ENCODE results near the gene CENPX. TPM values are rescaled to one million over a fixed set of nuclear protein-coding genes. Genes with fewer than 3 reads are reported as not detected.
"Not testable (repeated sequence)": the region's sequence is repeated elsewhere in the genome, so short reads cannot be mapped to it uniquely, and the experiment has no call there.

The CENPX gene
- total RNA-seq, 1 donor from 2014 or later: 27.8 TPM

DNA sequence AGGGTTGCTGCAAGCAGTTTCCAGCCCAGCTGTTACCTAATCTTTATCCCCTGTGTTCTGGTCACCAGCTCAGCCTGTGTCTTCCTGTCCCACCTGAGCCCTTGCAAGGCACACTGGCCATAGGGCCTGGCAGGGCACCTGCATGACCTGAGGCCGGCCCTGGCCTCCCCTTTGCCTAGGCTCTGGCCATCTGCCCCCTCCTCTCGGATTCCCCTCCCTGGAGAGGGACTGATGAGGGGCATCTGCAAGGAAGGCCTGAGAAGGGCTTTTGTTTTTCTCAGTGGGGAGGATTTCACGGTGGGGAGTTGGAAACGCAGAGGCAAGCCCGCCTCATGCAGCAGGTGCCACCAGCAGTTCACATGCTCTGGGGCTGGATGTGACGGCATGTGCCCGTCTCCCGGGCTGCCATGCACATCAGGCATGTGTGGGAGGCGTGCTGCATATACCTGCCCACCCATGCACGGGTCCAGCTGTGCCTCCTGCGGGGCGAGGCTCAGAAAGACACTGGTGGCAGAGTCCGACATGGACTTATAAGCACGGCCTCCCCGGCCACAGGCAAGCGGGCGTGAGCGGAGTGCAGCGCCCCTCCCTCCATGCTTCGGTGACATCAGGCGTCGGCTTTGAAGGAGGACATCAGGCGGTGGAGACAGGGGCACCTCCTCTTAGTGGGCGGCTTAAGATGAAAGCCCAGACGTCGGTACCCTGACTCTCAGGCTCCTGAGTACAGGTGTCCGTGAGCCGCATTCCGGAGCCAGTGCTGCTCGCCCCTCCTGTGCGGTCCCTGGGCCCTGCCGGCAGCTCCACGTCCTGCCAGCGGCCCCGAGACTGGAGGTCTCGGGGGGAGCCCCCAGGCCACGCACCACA, 28.7 kb downstream of the CENPX start:
- DNase-seq: no peak
- intact Hi-C loops (cut with DNase I): no loop called here
- ATAC-seq (ENCODE audit: poor library complexity): no peak

DNA sequence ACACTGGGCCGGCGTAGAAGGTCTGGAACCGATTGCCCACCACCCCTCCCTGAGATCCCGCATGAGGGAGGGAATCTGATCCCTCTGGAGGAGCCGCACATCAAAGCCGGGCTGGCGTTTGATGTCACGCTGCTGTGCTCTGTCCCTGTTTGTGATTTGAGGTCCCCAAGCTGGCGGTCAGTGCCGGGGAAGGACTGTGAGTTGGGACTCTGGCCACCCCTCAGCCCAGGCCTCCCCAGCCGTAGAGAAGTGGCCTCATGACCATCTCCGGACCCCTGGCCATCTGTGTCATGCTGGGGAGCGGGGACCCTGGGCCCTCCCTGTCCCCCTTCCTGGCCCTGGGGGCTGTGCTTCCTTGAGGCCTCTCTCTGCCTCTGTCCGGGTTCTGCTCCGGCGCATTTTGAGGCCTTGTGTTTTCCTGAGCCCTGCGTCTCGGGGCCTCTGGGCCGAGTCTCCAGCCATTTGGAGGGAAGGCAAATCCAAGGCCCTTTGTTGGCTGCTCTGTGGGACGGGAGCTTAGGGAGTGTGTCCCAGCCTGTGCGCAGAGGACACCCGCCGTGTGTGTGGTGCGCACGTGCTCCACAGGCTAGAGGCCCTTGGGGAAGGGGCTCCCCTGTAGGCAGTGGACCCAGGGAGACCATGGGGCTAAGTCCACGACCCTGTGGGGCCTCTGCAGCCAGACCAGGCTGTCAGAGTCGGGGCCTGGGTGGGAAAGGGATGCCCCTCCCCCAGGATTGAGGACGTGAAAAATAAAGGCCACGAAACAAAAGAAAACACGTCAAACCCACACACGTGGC, 30.2 kb downstream of the CENPX start:
- no peak for DNase-seq
- intact Hi-C loops (cut with DNase I): no loop called here
- peak; percentile 1 for ATAC-seq (ENCODE audit: poor library complexity)

DNA sequence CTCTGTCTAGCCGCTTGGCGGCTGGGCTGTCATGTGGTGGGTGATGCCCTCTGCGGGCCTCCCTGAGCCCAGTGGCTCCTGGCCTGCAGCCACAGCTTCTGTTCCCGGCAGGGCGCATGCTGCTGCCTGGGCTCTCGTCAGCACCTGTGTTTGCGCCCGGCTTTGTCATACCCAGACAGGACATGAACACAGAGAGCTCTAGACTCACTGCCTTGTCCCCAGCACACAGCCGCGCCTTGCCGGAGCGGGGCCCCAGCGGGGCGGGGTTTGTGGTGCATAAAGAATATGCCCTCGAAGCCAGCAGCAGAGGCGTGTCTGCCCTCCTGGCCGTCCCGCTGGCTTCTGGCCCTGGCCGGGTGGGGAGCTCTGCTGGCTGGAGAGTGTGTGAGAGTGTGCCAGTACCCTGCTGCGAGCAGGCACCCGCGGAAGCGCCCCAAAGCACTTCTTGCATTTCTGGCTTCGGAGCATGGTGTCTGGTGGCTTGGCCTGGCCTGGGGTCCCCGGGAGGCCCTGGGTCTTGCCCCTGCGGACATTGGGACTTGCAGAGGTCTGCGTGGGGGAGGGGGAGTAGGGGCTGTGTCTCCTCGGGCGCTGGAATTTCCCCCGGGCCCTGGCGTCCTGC, 30.9 kb downstream of the CENPX start:
- DNase-seq (peak; percentile 86), ATAC-seq (ENCODE audit: poor library complexity) (peak; percentile 90)
- intact Hi-C loops (cut with DNase I): no loop called here

GRCh38 chr17:81990836-81991683, 31.6 kb downstream of the CENPX start:
- intact Hi-C loops (cut with DNase I): no loop called here
- DNase-seq (no peak), ATAC-seq (ENCODE audit: poor library complexity) (peak; percentile 9)

DNA sequence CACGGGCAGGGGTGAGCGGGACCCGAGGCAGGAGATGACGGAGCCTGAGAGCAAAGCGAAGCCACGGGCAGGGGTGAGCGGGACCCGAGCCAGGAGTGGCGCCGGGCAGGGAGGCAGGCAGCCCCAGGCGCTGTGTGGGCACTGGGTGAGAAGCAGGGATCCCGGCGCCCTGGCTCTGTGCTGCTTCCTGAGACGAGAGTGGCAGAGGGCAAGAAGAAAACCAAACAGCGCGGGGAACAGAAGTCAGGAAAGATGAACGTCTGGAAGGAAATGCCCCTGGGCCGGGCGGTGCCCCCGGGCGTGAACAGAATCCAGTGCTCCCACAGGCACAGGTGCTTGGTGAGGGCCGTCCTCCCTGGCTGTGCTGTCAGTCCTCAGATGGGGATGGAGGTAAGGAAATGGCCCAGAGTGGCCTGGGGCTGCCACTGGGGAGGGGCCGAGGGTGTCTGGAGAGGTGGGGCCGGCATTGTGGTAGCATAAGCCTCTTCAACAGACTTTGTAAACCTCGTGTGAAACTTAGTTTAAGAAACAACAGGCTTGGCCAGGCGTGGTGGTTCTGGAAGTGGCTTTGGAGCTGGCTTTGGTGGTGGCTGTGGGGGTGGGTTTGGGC, 35.4 kb downstream of the CENPX start:
- DNase-seq (no peak), ATAC-seq (ENCODE audit: poor library complexity) (no peak)
- intact Hi-C loops (cut with DNase I): no loop called here

DNA sequence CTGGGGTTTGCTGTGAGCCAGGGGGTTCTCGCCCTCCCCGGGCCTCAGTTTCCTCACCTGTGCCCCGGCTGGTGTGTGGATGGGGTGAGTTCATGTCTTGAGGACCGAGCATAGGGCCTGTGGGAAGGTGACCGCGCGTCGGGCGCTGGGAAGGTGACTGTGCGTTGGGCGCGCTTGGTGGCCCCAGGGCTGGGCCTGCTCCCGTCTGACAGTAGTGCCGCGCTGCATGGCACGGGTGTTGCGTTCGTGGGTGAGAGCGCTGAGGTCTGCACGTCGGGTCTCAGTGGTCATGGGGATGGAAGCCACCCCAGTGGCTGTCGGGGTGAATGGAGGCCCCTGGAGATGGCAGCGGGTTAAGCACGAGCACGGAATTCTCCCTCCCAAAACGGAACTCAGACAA, 36.1 kb downstream of the CENPX start:
- intact Hi-C loops (cut with DNase I): no loop called here
- DNase-seq (no peak), ATAC-seq (ENCODE audit: poor library complexity) (no peak)

GRCh38 chr17:81984773-81985410, 37.8 kb downstream of the CENPX start:
- ATAC-seq (ENCODE audit: poor library complexity) (no peak), DNase-seq (no peak)
- intact Hi-C loops (cut with DNase I): no loop called here

GRCh38 chr17:81983639-81984373, 38.9 kb downstream of the CENPX start:
- intact Hi-C loops (cut with DNase I): no loop called here
- DNase-seq: no peak
- no peak for ATAC-seq (ENCODE audit: poor library complexity)

GRCh38 chr17:81983011-81983638, 39.6 kb downstream of the CENPX start:
- intact Hi-C loops (cut with DNase I): no loop called here
- ATAC-seq (ENCODE audit: poor library complexity) (no peak), DNase-seq (no peak)

GRCh38 chr17:81981511-81981910, 41.2 kb downstream of the CENPX start:
- intact Hi-C loops (cut with DNase I); DNase-seq; ATAC-seq (ENCODE audit: poor library complexity): not testable (repeated sequence)

GRCh38 chr17:81980707-81981343, 41.9 kb downstream of the CENPX start:
- intact Hi-C loops (cut with DNase I): no loop called here
- no peak for ATAC-seq (ENCODE audit: poor library complexity)

GRCh38 chr17:81980122-81980521, 42.6 kb downstream of the CENPX start:
- no peak for DNase-seq
- intact Hi-C loops (cut with DNase I): no loop called here
- ATAC-seq (ENCODE audit: poor library complexity): no peak

More at GRCh38 chr17:81980707-81981343, 41.9 kb downstream of the CENPX start:
- no peak for DNase-seq

DNA sequence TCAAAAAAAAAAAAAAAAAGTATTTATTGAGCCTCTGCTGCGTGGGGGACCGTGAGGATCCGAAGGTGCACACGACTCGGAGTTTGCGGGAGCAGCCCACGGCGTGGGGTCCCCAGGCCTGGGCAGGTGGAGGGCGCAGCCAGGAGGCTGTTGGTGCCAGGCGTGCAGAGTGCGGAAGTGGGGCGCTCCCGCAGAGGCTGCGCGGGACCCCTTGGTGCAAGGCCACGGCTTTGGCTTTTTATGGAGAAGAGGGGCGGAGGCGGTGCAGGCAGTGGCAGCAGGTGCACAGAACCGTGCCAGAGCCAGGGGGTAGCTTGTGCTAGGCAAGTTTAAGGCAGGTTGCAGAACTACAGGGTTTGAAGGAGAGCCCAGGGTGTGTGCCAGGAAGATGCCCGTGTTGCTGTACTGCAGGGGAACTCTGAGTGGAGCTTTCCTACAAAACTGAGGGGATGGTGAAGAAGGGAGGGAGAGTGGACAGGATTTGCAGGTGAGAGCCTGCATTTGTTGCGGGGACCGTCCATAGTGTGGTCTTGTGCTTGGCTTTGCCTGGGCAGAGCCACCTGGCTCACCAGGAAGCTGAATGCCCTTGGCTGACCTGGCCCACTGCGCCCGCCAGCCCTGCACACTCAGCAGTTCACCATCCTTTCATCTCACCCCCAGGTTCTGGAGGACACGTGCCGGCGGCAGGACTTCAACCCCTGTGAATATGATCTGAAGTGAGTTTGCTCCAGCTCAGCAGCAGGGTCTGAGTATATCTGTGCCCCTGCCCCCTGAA, 44.0 kb downstream of the CENPX start:
- intact Hi-C loops (cut with DNase I): no loop called here
- ATAC-seq (ENCODE audit: poor library complexity): no peak
- no peak for DNase-seq

DNA sequence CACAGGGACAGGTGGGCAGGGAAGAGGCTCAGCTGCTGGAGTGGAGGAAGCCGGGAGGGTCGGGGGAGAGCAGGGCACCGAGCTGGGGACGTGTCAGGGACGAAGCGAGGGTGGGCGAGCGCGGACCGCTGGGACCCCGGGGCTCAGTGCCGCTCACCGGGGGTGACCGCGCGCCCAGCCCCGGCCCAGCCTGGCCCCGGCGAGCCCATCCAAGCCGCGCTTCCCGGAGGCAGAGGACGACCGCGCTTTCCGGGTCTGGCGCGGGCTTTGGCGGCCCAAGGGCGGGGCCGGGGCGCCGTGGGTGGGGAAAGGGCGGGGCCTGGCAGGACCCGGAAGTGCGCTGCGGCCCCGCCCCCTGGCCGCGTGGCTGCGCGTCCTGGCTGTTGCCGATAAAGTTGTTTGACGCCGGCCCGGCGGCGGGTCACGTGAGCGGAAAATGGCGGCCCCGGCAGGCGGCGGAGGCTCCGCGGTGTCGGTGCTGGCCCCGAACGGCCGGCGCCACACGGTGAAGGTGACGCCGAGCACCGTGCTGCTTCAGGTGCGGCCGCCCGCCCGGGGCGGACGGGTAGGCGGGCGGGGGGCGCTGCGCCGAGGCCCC, 45.4 kb downstream of the CENPX start, which contains the start of gene ASPSCR1:
TSS of gene ASPSCR1 (plus strand) at position 419 of the 598 bp plus-strand sequence. CDS start at position 437, 18 bp downstream.
- ATAC-seq (ENCODE audit: poor library complexity) (peak; percentile 99), DNase-seq (peak; percentile 95)
- intact Hi-C loops (cut with DNase I): no loop called here
